GM12801 (cell line): ENCODE data around the gene USP24.

Experiments used
- TF ChIP-seq, protein P1 (sequence below): IDR thresholded peaks from one replicate; pipeline ENCODE4 v1.5.1; 2011; ENCODE audit warnings: control low read depth; ENCODE audit not compliant: insufficient read length; ENCODE audit errors: extremely low read depth

USP24 gene

DNA sequence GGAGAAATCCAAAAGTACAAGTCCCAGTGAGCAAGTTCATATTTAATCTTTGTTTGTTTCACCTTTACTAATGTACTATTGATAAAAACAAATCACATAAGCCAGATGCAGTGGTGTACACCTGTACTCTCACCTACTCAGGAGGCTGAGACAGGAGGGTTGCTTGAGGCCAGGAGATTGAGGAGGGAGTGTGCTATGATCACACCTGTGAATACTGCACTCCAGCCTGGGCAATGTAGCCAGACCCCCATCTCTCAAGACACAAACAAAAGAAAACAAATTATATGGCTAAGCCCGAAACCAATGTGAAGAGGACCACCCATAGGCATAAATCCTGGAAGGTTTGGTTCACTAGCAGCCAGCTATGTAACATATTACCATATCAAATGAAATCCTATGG, 9.6 kb upstream of the USP24 start:
- TF ChIP-seq, protein P1, sequence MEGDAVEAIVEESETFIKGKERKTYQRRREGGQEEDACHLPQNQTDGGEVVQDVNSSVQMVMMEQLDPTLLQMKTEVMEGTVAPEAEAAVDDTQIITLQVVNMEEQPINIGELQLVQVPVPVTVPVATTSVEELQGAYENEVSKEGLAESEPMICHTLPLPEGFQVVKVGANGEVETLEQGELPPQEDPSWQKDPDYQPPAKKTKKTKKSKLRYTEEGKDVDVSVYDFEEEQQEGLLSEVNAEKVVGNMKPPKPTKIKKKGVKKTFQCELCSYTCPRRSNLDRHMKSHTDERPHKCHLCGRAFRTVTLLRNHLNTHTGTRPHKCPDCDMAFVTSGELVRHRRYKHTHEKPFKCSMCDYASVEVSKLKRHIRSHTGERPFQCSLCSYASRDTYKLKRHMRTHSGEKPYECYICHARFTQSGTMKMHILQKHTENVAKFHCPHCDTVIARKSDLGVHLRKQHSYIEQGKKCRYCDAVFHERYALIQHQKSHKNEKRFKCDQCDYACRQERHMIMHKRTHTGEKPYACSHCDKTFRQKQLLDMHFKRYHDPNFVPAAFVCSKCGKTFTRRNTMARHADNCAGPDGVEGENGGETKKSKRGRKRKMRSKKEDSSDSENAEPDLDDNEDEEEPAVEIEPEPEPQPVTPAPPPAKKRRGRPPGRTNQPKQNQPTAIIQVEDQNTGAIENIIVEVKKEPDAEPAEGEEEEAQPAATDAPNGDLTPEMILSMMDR = no peak

DNA sequence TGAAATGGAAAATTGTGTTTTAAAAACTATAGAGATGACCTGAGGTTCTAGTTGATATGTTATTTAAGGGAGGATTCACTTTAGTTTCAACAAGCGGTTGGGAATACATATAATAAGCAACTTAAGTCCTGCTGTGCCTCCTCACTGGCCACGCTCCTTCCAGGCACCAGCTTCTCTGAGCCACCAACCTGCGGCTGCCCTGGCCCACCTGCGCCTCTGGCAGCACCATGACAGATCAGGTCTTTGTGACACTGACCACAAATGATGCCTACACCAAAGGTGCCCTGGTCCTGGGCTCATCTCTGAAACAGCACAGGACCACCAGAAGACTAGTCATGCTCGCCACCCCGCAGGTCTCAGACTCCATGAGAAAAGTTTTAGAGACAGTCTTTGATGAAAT, 7.0 kb upstream of the USP24 start:
- TF ChIP-seq, protein P1 = no peak

DNA sequence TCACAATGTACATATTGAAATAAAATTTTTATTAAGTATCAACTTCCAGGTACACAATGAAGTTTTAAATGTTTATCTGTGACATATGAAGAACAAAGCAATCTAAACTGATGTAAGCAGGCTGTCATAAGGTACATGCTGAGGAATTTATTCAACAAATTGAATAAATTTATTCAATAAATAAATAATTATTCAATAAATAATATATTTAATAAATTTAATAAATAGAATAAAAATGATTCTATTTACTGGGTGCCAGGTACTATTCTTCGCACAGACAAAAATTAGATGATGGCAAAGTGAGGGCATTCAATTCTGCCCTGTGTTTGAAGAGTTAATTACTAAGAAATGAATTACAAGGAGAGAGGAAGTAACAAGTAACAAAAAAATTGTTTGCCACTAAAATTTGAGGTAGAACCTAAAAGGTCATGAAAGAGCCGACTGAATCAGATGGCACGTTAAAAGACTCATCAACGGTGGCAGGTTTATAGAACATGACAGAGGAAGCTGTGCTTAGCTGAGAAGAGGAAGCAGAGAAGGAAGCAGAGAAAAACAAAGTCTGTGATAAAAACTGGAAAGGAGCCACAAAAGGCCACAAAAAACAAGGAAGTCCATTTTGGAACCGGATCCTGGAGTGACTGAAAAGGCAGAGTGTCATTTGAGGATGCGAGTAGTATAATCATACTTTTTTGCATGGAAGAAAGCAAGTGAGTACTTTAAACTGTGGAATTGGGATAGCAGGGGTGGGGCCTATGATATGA, 2.2 kb upstream of the USP24 start:
- TF ChIP-seq, protein P1 = no peak

DNA sequence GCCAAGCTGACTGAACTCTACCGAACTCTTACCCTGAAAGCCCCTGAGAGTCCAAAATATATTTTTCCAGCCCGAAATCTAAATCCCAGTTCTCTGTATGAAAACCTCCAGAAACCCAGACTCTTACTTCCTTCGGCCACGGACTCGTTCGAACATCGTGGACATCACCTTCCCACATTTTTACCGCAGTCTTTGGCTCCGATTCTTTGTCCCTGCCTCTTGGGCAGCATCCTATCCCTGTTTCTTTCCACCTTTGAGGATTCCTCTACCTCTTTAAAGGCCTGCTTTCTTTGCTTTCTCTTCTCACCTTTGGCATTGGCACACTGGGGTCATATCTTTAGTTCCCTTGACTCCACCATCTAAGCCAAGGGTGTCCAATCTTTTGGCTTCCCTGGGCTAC, 932 bp upstream of the USP24 start:
- TF ChIP-seq, protein P1 = no peak

DNA sequence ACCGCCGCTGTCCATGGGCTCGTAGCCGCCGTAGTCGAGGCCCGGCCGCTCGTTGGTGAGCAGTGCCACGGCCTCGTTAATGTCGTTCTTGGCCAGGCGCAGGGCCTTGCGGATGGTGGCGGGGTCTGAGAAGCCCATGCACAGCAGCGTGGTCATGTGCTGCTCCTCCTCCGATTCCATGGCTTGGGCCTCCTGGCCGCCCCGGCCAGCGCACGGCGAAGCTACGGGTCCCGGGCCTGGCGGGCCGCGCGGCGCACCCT, 300 bp downstream of the USP24 start:
- TF ChIP-seq, protein P1 = no peak

DNA sequence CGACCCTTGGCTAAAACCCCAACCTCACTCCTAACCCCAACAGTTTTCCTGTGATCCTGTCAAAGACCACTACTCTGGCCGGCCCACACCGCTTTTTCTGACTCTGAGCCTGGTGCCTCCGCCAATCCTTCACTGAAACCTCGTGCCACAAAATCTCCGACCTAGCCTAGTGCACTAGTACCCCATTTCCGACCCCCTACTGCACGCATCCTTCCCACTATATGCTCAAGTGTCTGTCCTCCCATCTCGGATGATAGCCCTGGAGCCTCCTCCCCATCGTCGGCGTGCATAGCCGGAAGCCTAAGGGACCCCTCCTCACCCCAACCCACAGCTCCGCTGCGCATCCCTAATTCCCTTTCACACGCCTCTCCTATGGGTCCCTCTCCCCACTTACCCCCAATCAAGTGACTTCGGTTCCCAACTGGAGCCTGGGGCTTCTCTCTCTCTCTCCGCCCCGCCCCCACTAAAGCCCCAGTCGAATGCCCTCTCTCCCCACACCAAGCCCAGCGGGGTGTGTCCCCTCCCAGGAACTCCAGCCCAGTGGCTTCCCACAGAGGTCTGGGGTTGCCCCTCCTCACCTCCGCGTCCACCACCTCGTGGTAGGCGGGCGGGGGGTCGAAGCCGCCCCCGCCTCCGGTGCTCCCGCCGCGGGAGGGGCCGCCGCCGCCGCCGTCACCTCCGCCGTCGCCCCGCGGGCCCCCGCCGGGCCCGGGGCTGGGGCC, 791 bp downstream of the USP24 start:
- TF ChIP-seq, protein P1 = no peak

DNA sequence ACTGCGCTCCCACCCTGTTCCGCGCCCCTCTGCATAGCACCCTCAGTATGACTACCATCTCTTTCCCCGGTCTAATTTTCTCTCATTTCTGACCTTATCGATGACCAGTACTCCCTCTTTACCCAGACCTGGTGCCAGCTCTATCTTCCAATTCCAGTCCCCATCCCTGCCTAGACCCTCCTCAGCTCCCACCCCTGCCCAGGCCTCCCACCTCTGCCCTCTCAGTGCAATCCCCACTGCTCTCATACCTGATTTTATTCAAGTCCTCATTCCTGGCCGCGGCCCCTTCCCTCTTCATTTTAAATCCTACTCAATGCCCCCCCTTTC, 1.3 kb downstream of the USP24 start:
- TF ChIP-seq, protein P1 = no peak
